Measurements from ENCODE around the gene TUFT1. TPM values are rescaled to one million over a fixed set of nuclear protein-coding genes. Genes with fewer than 3 reads are reported as not detected.

Gene TUFT1
- polyA plus RNA-seq, 3 donors: 1.5 to 1.7 (median 1.6) TPM

GRCh38 chr1:151510614-151510956 is 29.5 kb upstream of the TUFT1 start:
- H3K4me3 ChIP-seq (replicated peaks in 1 of 3; ENCODE audit: low read depth in 2 of 3, low read length in 3 of 3): peak overlapping the region; percentile 45 to 81 (median 47)
- H3K4me2 ChIP-seq (replicated peaks; ENCODE audit: extremely low read depth, low read length, poor library complexity, severe bottlenecking): peak overlapping the region; percentile 92
- 2% methylated on average over 8 of the region's 10 CpGs for WGBS (ENCODE audit: insufficient coverage)
- intact Hi-C loops (cut with micrococcal nuclease): no loop called here
- no peaks in the 10 kb centered on the region for H3K36me3 Mint-ChIP-seq
- no peak for DNase-seq
- peak overlapping the region; percentile 77 for H2AFZ ChIP-seq (ENCODE audit: insufficient read depth, low read depth, low read length, poor library complexity, severe bottlenecking)
- peak overlapping the region; percentile 87 to 97 for H3K4me3 Mint-ChIP-seq
- peaks cover 45 to 57% (median 54%) of the 10 kb centered on the region in 3 donors for H3K27me3 Mint-ChIP-seq (ENCODE audit: low read depth in 3 of 3)
- H3K9ac ChIP-seq (ENCODE audit: insufficient read depth, low read length, poor library complexity, severe bottlenecking): peak overlapping the region; percentile 61
- peaks cover 17 to 31% of the 10 kb centered on the region in 2 donors for H3K4me1 ChIP-seq (ENCODE audit: control insufficient read depth in 1 of 2, insufficient read depth in 2 of 2, low read length in 2 of 2)
- peaks cover 28% of the 10 kb centered on the region for H3K4me1 Mint-ChIP-seq
- H3K9me3 ChIP-seq (replicated peaks in 1 of 2; ENCODE audit: control insufficient read depth in 1 of 2, insufficient read depth in 1 of 2, low read length in 2 of 2): no peaks in the 10 kb centered on the region
- TF ChIP-seq, protein P1, sequence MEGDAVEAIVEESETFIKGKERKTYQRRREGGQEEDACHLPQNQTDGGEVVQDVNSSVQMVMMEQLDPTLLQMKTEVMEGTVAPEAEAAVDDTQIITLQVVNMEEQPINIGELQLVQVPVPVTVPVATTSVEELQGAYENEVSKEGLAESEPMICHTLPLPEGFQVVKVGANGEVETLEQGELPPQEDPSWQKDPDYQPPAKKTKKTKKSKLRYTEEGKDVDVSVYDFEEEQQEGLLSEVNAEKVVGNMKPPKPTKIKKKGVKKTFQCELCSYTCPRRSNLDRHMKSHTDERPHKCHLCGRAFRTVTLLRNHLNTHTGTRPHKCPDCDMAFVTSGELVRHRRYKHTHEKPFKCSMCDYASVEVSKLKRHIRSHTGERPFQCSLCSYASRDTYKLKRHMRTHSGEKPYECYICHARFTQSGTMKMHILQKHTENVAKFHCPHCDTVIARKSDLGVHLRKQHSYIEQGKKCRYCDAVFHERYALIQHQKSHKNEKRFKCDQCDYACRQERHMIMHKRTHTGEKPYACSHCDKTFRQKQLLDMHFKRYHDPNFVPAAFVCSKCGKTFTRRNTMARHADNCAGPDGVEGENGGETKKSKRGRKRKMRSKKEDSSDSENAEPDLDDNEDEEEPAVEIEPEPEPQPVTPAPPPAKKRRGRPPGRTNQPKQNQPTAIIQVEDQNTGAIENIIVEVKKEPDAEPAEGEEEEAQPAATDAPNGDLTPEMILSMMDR (IDR thresholded peaks at IDR 0.05): no peak
- H3K27ac Mint-ChIP-seq: peak overlapping the region in 1 of 7 donors; percentile 61
- no peaks in the 10 kb centered on the region for H3K79me2 ChIP-seq (ENCODE audit: insufficient read depth, low read length)
- peaks cover 0 to 5% (median 2%) of the 10 kb centered on the region in 7 donors for H3K9me3 Mint-ChIP-seq
- no peaks in the 10 kb centered on the region for H4K20me1 ChIP-seq (ENCODE audit: insufficient read depth, low read length)
- peaks cover 24 to 45% of the 10 kb centered on the region in 2 donors for H3K27me3 ChIP-seq (ENCODE audit: control insufficient read depth in 2 of 2, insufficient read depth in 2 of 2, low read length in 2 of 2)
- H3K27ac ChIP-seq (ENCODE audit: low read depth in 1 of 2, low read length in 2 of 2): no peak overlapping the region
- no peaks in the 10 kb centered on the region for H3K36me3 ChIP-seq (replicated peaks in 1 of 2; ENCODE audit: control insufficient read depth in 1 of 2, insufficient read depth in 2 of 2, low read length in 2 of 2)

- WGBS (ENCODE audit: insufficient coverage): under 1% methylated on average over 68 of the region's 68 CpGs
- Mint-ChIP-seq H3K4me3 (peak within 1 kb of the TSS; percentile 87 to 97), H3K27me3 (ENCODE audit: low read depth in 3 of 3) (peaks cover 45 to 55% (median 55%) of the 10 kb centered on the region in 3 donors), H3K27ac (peak within 1 kb of the TSS in 2 of 7 donors; percentile 6 to 61), H3K9me3 (peaks cover 0 to 5% (median 2%) of the 10 kb centered on the region in 7 donors), H3K36me3 (no peaks in the 10 kb centered on the region), H3K4me1 (peaks cover 28% of the 10 kb centered on the region)
- Histone ChIP-seq H3K79me2 (ENCODE audit: insufficient read depth, low read length) (no peaks in the 10 kb centered on the region), H4K20me1 (ENCODE audit: insufficient read depth, low read length) (no peaks in the 10 kb centered on the region), H3K9me3 (replicated peaks in 1 of 2; ENCODE audit: control insufficient read depth in 1 of 2, insufficient read depth in 1 of 2, low read length in 2 of 2) (no peaks in the 10 kb centered on the region), H3K4me1 (ENCODE audit: control insufficient read depth in 1 of 2, insufficient read depth in 2 of 2, low read length in 2 of 2) (peaks cover 17 to 31% of the 10 kb centered on the region in 2 donors), H3K4me2 (replicated peaks; ENCODE audit: extremely low read depth, low read length, poor library complexity, severe bottlenecking) (peak within 1 kb of the TSS; percentile 92), H3K27ac (ENCODE audit: low read depth in 1 of 2, low read length in 2 of 2) (no peak within 1 kb of the TSS), H3K27me3 (ENCODE audit: control insufficient read depth in 2 of 2, insufficient read depth in 2 of 2, low read length in 2 of 2) (peaks cover 24 to 45% of the 10 kb centered on the region in 2 donors), H2AFZ (ENCODE audit: insufficient read depth, low read depth, low read length, poor library complexity, severe bottlenecking) (peak within 1 kb of the TSS; percentile 77), H3K4me3 (replicated peaks in 1 of 3; ENCODE audit: low read depth in 2 of 3, low read length in 3 of 3) (peak within 1 kb of the TSS; percentile 45 to 81 (median 47)), H3K36me3 (replicated peaks in 1 of 2; ENCODE audit: control insufficient read depth in 1 of 2, insufficient read depth in 2 of 2, low read length in 2 of 2) (no peaks in the 10 kb centered on the region), H3K9ac (ENCODE audit: insufficient read depth, low read length, poor library complexity, severe bottlenecking) (peak within 1 kb of the TSS; percentile 61)
- TF ChIP-seq, protein P1 (IDR thresholded peaks at IDR 0.05): no peak
- peak; percentile 51 to 60 (median 58) for DNase-seq
- intact Hi-C loops (cut with micrococcal nuclease): no loop called here
Observed at GRCh38 chr1:151510957-151511635, 29.0 kb upstream of the TUFT1 start, which contains the start of gene CGN. CGN (plus strand) TSS chr1:151511387; CDS start chr1:151518520, 7,133 bp downstream.

All from CD14-positive monocyte (primary cell).